HG03378 (cell line): ENCODE data around the gene FBXO2.
"Not testable (repeated sequence)": the region's sequence is repeated elsewhere in the genome, so short reads cannot be mapped to it uniquely, and the experiment has no call there.

Source experiments
- ATAC-seq: cut with Tn5 transposase; IDR thresholded peaks from one replicate; pipeline ENCODE4 v1.9.1; 2021; ENCODE audit warnings: mild to moderate bottlenecking, moderate library complexity; ENCODE audit not compliant: unreplicated experiment

Gene FBXO2

DNA sequence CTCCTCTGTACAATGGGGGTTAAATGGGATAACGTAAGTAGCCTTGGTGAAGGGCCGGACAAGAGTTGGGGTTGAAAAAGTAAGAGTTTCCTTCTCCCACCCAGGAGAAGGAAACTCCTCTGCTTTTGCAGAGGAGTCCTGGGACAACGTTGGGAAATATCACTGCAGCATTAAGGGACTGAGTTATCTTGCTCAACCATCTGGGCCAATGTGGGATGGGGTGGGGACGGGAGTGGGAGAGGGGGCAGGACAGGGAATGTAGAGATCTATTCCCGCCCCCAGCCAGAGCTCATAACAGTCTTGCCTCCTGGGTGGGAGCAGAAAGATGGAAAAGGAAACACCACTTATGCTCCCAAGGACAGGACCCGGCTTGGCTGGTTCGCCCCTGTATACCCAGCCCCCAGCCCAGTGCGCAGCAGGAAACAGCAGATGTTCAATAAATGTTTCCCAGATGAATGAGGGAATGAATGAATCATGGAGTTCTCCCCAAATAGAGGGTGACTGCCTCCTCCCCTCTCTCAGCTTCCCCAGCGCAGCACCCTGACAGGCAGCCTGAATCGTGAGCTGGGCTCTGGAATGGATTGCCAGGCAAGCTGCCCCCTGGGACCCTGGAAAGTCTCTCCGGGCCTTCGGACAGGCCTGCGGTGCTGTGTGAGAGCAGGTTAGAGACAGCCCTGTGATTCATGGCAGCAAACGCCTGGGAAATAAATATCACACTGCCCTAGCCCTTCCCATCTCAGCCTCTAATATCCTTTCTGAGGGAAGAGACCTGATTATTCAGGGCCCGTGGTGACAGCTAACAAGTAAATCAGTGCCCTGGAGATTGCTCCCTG is 24.8 kb downstream of the FBXO2 start:
- no peak for ATAC-seq

DNA sequence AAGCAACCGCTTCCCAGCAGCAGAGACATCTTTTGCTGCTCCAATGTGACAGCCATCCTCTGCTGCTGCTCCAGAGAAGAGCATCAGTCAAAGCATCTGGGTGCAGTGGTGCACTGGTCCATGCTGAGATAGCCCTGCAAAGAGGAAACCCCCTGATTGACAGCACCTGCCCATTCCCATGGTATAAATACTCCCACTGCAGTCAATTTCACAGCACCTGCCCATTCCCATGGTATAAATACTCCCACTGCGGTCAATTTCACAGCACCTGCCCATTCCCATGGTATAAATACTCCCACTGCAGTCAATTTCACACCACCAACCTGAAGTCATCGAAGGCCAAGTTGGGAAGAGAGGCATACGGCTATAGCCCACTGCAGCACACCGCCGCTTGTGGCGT is 25.5 kb downstream of the FBXO2 start:
- ATAC-seq, result no peak

DNA sequence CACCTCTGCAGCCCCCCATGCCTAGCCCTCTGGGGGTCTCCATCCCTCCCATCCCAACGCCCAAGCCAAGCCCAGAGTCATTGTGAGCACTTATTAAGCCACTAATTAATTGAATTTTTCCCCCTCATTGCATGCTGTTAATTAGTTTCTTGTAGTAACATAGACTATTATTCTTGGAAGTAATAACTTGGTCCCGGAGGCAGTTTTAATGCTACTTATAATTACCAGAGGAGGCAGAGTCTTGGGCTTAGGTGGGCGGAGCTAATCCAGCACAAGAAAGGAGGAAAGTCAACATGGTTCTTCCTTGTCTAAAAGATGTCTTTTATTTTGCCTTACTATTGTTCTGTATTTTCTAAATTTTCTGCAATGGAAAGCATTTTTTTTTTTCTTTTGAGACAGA is 27.7 kb downstream of the FBXO2 start:
- ATAC-seq, result no peak

- no peak for ATAC-seq
These were observed 30.5 kb downstream of the FBXO2 start for GRCh38 chr1:11623702-11624101.

DNA sequence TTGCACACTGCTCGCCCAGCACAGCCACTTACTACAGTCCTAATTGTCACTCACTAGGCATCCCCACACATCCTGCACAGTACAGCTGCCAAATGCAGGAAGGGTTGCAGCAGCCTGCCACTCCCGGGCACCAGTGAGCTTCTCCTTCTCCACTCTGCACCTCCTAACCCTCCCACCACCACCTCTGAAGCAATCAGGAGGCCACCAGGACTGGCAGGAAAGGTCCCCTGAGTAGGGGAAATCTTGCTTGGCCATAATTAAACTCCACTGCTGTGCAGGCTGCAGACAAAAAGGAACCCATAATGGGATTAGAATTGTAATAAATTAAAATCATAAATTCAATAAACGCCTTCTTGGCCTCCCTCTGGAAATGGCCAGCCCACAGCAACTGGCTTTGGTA is 31.8 kb downstream of the FBXO2 start:
- no peak for ATAC-seq

GRCh38 chr1:11620924-11621323 is 33.3 kb downstream of the FBXO2 start:
- ATAC-seq, result no peak

- no peak for ATAC-seq
These were observed 33.8 kb downstream of the FBXO2 start for GRCh38 chr1:11620405-11620804.

DNA sequence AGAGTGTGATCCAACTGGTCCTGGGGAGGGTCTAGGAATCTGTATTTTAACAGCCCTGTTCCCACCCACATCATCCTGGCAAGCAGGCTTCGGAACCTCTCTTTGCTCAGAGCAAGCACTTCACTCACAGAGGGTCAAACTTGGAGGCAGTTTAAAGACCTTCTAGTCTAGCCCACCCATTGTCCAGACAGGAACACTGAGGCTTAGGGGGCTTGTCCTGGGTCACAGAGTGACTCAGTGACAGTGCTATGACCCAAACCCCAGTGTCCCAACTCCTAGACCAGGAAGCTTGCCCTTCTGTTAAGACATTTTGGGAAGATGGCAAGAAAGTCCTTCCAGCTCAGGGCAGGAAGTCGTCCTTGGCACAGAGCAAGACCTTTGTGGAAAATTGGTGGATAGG is 36.5 kb downstream of the FBXO2 start:
- no peak for ATAC-seq

- no peak for ATAC-seq
These were observed 36.9 kb downstream of the FBXO2 start for GRCh38 chr1:11617314-11617713.

DNA sequence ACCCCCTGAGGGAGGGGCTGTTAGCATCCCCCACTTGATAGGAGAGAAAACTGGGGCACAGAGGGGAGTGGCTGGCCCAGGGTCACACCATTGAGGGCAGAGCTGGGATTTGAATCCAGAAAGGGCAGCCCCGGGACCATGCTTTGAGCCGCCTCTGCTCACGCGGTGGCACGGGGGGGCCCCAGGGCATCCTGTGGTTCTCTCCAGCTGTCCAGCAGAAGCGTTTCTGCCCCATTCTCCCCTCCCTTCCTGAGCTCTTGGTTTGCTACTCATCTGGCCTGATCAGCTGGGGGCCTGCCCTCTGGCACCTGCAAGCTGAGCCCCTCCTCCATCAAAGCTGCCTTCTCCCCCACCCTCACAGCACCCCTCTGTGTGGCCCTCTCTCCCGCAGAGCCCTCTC is 37.5 kb downstream of the FBXO2 start:
- ATAC-seq, result no peak

- no peak for ATAC-seq
These were observed 39.1 kb downstream of the FBXO2 start for GRCh38 chr1:11615090-11615489.

DNA sequence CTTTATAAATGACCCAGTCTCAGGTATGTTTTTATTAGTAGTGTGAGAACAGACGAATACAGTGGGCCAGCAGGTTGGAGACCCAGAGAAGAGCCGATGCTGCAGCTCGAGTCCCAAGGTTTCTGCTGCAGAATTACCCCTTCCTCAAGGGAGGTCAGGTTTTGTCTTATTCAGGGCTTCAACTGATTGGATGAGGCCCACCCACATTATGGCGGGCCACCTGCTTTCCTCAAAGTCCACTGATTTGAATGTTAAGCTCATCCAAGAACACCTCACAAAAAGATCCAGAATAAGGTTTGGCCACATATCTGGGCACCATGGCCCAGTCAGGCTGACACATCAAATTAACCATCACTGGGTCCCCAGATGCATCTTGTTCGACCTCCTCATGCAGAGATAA is 40.9 kb downstream of the FBXO2 start:
- no peak for ATAC-seq

DNA sequence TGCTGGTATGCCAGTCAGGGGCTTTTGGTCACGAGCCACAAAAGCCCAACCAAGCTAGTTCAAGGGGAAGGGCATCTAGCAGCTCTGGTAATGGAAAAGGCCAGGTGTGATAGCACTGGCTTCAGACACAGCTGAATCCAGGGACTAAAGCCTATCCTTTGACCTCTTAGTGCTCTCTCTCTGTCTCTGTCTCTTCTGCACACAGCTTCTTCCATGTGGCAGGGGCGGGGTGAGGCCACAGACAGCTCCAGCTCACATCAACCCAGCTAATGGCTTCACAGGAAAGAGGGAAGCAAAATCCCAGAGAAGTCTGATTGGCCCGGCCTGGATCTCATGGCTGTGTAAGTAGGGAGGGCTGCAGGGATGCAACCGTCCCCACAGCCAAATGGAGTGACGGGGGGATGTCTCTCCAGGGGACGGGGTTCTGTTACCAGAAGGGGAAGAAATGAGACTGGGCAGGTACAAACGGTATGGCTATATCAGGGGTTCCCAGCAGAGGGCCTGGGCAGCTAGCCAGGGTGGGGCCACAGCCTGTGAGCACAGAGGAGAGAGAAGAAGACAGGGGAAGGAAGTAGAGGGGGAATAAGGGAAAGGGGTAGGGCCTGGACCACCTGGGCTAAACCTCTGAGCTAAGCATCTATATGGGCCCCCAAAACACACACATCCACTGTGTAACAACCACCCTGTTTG is 42.4 kb downstream of the FBXO2 start:
- ATAC-seq, result no peak

DNA sequence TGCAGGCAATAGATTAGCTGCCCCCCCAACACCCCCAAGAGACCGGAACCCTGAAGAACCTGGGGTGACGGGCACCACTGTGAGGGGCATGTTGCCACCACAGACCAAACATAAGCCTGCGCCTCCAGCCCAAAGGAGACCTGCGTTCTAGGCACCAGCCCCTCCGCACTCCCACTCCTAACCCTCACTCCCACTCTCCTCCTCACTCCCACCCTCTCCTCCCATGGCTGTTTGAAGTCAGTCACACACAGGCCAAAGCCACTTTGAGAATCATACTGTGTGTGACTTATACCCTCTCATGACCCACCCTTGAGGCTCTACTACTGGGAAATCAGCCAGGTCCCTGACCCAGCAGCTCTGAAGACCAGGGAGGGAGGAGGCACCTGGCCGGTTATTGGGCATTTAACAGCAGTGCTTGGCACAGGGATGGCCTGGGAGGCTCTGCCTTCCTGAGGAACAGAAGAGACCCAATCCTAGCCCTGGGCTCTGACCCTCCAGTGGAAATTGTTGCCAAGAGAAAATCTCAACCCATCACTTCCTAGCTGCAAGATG is 43.5 kb downstream of the FBXO2 start:
- no peak for ATAC-seq

GRCh38 chr1:11609378-11609777 is 44.9 kb downstream of the FBXO2 start:
- not testable (repeated sequence) for ATAC-seq

DNA sequence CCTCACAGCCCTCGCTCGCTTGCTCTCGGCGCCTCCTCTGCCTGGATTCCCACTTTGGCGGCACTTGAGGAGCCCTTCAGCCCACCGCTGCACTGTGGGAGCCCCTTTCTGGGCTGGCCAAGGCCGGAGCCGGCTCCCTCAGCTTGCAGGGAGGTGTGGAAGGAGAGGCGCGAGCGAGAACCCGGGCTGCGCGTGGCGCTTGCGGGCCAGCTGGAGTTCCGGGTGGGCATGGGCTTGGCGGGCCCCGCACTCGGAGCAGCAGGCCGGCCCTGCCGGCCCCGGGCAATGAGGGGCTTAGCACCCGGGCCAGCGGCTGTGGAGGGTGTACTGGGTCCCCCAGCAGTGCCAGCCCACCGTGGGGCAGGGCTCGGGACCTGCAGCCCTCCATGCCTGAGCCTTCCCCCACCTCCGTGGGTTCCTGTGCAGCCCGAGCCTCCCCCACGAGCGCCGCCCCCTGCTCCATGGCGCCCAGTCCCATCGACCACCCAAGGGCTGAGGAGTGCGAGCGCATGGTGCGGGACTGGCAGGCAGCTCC is 45.6 kb downstream of the FBXO2 start:
- not testable (repeated sequence) for ATAC-seq

DNA sequence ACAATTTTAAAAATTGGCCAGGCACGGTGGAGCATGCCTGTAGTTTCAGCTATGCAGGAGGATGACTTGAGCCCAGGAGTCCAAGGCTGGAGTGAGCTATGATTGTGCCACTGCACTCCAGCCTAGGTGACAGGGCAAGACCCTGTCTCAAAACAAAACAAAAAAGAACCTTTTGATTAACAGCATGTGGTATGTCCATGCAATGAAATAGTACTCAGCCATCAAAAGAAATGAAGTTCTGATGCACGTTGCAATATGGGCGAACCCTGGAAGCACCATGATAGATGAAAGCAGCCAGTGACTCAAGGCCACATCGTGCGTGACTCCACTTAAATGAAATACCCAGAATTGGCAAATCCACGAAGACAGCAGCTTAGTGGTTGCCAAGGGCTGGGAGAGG is 47.5 kb downstream of the FBXO2 start:
- ATAC-seq, result no peak

DNA sequence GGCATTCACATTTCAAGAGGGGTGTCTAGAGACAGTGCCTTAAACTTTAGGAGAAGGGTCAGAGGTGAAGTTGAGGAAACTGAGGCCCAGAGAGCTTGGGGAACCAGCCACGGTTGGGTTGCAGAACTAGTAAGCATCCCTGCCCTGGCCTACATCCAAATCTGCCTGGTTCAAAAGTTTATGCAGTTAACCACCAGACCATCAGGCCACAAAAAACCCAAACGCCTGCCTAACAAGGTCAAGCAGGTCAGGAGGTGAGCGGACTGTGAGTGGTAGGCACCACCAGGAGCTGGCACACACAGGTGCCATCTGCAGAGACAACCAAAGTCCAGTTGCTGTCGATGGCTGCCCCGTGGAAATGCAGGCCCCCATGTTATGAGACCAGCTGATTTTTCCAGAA is 51.2 kb downstream of the FBXO2 start:
- ATAC-seq, result no peak

DNA sequence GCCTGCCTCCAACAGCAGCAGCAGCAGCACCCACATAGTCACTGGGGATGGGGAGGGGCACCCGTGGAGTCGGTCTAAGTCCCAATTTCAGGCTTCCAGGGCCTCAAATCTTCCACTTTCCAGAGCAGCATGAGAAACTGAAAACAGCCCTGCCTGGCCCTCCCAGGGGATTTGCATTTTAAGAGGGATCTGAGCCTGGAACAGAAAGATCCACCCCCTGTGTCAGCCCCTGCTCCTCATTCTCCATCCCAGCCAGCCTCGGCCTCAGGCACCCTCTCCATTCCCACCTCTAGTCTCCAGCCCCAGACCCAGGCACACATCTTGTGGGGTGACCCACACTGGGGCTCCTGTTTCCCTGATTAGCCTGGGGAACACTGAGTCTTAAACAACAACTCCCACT is 51.8 kb downstream of the FBXO2 start:
- no peak for ATAC-seq

DNA sequence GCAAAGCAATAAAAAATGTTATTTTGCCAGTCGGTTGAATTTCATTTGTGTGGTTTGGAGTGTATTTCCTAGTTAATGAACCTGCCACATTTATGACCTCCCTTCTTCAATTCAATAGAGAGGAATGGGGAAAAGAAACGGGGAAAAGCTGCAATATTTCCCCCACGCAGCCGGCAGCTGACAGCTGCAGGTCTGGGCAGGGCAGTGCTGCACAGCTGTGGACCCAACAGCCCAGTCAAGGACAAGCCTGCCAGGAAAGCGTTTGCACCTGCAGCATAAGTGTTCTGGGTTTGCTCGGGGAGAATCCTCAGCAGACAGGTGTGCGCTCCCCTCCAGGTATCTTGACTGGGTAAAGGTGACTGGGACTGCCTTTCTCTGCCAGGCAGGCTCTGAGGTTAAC is 53.4 kb downstream of the FBXO2 start:
- no peak for ATAC-seq

DNA sequence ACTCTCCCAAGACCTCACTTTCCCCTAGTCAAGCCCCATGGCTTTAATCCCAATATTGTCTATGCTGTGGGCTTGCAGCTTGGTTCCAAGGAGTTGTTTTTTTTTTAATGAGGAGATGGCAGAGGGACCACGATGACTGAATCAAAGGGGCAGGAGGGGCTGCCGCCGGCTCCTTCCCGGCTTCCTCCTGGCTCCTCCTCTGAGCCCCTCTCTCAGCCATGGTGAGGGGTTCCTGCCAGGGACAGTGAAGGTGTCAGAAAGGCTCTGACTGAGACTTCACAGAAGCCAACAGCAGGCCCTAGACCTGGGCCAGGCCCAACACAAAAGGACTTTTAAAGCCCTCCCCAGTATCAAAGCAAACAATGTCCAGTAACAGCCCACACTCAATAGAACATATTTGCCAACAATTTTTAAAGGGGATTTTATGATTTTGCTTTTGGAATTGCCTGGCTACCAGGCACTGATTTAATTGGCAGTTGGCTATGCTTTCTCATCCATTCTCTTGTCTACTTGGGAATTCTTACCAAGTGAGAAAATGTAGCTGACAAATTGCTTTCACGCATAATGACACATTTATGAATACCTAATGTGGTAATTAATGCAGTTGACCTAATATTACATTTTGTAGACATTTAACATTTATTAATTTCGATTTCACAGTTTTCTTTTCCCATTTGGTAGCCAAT is 54.2 kb downstream of the FBXO2 start:
- no peak for ATAC-seq
